Stimulated activated CD8-positive, alpha-beta memory T cell treated with anti-CD3 and anti-CD28 coated beads, Interleukin-12 subunit alpha, Interleukin-12 subunit beta, amount 100 ng/mL, for 1 hour (primary cell): Measurements from ENCODE around the gene MSRB3.
"Not testable (repeated sequence)": the region's sequence is repeated elsewhere in the genome, so short reads cannot be mapped to it uniquely, and the experiment has no call there.

Experiments
- DNase-seq: peaks from one replicate; pipeline ENCODE4 v3.0.0-alpha.2; 2020; ENCODE audit warnings: low read depth

The MSRB3 gene

DNA sequence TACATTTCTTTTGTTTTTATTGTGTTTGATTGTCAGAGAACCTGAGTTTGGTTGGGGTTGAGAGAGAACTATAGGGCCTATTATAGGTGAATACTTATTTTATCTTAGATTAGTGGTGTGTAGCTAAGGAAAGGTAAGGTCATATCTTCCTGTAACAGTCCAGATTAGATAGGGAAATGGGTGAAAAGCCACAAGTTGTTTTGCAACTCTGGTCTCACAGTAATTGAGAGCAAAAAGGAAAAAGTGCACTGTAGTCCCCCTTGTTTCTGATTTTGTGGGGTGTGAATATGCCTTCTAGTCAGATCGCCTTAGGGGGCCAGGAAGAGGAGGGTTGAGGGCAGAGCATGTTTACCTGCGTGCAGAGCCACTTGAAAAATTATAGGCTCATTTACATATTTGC is 8.9 kb downstream of the MSRB3 start:
- DNase-seq, result no peak

DNA sequence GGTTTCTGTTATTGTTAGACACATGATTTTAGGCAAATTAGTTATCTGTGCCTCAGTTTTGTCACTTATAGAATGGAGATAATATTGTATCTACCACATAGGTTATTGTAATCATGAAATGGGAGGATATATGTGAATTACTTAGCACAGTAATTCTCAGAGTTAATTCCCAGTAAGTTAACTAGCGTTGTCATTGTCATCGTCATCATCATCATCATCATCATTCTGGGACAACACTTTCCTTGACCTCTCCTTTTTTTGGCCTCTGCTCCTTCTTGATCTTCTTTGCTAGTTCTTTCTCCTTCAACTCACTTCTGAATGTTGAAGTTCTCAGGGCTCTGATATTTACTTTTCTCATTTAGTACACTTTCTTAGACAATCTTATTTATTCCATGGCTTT is 13.8 kb downstream of the MSRB3 start:
- DNase-seq, result no peak

DNA sequence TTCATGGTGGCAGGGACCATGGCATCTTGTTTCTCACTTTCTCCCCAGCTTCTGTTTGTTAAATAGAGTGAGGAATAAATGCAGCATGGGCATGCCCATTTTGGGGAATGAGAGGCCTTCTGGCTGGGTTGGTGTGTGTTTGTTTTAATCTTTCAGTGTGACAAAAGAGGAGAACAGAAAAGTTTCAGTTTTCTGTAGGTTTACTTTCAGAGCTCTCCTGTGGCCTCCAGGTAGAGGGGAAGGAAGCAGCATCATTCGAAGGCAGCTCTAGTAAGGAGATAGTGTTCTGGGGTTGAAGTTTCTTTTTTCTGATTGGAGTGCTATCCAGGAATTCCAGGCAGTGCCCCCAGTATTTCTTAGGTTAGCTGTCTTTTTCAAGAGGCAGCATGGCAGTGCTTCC is 15.3 kb downstream of the MSRB3 start:
- no peak for DNase-seq

DNA sequence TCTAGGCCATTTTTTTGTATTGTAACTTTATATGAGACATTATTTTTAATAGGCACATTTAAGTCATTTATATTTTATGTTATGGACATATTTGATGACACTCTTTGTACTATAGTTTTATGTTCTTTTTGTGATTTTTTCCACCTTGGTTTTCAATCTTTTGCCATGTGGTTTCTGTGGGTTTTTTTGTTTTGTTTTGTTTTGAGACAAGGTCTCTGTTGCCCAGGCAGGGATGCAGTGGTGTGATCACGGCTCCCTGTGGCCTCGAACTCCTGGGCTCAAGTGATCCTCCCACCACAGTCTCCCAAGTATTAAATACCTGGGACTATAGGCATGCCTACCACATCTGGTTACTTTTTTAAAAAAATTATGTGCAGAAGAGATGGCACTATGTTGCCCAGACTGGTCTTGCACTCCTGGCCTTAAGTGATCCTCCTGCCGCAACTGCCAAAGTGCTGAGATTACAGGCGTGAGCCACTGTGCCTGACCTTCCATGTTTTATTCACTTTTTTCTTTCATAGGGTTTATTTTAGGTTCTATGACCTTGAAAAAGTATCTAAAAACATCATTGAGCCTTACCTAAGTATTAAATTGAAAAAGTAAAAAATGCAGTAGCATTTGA is 16.3 kb downstream of the MSRB3 start:
- no peak for DNase-seq

DNA sequence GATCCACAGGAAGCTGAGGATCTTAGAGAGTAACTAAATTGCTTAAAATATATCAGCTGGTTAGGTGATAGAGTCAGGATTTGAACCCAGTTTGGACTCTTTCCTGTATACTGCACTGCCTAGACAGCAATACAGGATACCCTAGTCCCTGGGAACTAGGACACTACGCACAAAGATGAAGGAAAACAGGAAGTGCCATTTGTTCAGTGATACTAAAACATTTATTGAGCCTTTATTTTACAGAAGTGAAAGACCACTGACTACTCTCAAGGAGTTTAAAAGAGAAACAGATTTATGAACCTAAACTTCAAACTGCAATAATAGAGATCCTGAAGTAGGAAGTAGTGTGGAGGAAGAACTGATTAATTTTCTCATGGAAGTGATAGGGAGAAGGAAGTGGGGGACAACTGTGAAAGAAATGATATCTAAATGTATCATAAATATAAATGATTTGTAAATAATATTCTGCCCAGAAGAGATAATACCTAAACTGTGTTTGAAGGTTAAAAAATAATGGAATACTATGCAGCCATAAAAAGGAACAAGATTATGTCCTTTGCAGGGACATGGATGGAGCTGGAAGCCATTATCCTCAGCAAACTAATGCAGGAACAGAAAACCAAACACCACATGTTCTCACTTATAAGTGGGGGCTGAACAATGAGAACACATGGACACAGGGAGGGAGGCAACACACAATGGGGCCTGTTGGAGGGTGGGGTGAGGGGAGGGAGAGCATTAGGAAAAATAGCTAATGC is 18.2 kb downstream of the MSRB3 start:
- no peak for DNase-seq

DNA sequence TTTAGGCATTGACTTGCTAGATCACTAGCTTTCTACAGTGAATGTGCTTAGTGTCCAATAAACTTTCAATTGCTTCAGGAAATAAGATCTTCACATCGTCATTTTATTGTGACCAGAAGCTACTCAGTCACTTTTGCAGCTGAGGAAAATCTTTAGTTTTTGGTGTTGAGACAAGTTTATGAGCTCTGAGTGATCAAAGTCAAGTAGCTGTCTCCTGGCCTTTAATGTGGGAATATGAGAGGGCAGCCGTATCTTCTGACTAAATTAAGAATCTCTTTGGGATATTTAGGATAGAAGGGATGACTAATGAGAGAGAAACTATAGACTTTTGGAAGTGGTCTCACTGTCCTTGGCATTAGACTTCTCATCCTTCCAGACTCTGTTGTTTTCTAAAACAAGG is 21.6 kb downstream of the MSRB3 start:
- DNase-seq, result no peak

DNA sequence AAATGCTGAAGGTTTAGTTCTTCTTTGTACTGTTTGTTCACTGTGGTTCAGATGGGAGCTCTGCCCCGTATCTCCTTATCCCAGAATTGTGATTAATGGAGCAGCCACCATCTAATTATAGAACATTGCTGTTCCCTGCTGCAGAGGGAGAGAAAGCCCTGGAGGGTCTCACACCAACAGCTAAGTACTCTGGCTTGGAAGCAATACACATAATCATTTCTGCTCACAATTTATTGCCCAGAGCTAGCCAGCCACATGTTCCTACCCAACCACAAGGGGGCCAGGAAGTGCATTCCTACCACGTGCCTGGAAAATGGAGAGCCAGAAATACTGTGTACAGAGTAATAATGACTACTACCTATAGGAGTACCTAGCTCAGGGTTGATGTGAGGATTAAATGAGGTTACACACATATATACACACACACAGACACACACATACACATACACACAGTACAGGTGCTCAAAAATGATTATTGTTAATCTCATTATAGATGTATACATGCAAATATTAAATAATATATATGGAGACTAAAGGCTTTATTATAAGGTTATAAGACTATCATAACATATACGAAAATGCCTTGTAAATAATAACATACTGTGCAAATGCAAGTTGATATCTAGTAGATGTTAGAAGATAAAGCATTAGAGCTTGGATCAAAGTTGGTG is 22.3 kb downstream of the MSRB3 start:
- no peak for DNase-seq

DNA sequence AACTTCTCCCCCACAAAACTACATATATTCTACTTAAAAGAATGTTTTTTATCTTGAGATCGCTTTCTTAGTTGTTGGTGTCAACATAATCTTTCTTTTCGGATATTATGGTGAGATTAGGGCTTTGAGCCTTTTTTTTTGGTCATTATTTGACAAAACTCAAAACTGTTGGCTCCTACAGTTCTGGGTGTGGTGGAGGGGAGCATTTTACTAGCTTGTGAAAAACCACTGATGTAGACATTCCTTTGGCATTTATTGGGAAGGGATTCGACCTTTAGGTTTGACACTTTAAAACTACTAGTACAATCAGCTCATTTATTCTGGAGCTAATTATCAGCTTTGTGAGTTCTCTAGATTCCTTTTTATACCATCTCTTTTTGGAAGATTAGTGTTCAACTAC is 24.4 kb downstream of the MSRB3 start:
- DNase-seq, result no peak

DNA sequence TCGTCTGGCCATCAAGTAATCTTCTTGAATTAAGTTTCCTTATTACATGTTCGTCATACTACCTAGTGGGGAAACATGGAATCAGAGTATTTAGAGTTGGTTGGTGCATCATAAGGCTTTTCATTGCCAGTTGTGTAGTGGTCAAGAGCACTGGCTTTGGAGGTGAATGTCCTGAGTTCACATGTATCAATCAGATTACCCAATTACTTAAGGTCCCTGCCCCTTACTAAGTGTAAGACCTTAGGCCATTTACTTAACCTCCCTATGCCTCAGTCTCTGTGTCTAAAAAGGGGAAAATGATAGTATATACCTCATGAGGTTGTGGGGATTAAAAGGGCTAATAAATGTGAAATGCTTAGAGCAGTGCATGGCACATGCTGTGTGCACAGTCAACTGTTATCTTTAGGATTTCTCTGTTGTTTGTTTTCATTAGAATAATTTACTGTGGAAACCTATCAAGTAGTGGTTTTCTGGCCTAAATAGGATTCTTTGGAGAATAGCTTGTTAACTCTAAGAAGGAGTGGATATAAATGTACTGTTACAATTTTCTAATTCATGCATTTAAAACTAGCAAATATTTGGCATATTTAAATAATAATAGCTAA is 27.0 kb downstream of the MSRB3 start:
- DNase-seq, result no peak

DNA sequence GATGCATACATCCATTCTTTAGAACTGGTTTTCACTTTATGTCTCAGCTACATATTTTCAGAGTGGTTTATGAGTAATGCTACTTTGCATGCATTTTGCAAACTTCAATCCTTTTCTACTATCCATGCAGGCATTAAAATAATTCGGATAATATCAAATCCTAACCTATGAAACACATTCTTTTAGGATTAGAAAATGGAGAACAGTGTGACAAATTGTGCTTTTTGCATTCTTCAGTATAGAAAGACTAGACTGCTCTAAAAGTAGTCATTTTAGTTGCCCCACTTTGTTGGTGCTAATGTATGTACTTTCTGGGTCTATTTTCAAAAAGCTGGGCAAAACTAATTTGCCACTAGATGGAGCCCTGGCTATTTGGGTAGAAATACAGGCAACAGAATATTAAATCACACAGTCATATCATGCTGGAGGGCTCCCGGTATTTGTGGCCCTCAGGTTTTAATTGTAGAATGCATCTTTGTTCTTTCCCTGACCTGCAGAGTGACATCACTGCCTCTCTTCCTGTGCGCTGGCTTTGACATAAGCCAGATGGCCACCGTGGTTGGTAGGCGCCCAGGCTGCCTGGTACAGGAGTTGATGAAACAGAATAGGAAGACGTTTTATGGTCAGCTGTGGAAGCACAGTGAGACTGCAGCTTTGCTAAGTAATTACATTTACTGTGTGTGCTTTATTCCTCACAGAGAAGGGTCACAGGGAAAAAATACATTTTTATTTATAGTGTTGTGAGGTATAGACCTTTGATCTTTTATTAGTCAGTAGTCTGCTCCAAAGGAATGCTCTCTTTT is 28.1 kb downstream of the MSRB3 start:
- DNase-seq, result no peak

DNA sequence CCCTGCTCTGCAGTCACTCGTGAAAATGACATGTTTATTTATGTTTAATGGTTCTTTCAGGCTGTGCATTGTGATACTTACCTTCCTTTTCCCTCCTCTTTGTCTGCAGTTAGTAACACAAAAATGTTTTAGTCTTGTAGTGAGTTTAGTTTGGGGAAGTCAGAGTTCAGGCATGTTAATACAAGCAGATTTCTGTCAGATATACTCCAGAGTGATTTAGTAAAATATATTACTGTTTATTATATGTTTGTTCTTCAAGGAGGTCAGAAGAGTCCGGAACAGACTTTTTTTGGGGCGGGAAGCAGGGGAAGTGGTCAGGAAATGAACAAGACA is 28.7 kb downstream of the MSRB3 start:
- no peak for DNase-seq

DNA sequence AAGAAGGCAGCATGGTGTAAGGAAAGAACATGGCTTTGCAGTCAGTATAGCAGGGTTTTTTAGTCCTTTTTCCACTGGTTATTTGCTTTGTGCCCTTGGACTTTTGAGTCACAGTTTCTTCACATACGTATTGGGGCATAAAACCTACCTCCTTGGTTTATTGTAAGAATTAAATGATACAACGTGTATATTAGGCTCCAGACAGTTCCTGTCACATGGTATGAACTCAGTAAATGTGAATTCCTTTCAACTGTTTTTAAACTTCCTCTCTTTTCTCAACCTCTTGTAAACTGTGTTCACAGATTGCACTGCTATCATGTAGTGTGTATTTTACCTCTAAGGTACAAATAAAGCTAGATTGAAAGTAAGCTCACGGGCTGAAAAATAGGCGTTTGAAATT is 29.5 kb downstream of the MSRB3 start:
- DNase-seq, result no peak

DNA sequence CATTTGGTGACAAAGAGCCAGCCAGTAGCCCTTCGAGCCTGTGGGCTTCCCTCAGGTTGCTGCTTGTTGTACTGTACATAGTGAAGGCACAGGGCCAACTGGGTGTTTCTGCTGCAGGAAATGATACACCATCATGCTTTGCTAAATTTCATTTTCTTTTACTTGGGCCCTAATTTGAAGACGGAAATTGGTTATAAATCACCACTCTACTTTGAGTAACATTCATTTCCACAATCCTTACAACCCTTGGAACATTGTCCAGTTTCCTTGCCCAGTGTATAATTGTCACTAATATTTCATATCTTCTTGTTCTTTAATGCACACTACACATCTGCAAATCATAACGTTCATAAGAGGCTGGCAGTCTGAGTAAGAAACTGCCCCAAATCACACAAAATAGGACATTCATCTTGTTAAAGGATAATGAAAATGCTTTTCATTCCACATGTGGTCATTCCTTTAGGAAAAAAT is 30.2 kb downstream of the MSRB3 start:
- no peak for DNase-seq

DNA sequence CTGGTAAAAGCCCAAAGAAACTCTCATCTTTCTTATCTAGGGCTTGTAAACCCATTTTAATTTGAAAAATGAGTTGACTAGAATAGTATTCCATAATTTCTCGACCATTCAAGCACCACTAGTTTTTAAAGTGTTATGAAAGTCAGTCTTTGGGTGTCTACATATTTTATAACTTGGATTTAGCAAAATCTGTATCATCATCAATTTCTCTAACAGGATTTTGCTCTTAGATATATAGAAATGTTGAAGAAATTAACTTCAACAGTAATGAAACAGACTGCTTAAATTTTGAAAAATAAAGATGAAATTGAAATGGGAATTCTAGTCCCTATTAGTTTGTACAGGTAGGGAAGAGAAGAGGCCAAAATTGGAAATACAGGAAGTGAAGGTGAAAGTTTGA is 32.8 kb downstream of the MSRB3 start:
- DNase-seq, result no peak

DNA sequence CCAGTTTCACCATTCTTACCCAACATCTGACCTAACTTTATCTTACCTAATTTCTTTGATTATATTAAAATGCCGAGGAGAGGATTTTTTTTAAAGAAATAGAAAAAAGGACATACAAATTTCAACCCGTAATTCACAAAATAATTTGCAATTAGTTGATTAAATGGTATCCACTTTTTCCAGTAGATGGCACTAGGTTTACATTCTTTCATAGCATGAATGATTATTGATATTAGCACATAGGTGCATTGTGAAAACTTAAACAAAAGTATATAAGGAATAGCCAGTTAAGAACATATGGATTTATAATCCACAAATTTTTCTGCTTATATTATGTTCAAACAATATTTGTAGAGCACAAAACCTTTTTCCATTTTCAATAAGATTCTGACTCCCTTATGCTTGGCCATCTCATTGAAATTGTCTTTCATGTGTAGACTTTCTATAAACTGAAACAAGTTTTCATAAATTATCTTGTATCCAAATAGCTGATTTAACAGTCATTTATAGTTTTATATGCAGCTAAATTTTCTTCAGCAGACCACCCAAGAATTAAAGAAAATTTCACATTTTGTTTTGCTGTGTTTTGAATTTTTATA is 35.3 kb downstream of the MSRB3 start:
- no peak for DNase-seq

DNA sequence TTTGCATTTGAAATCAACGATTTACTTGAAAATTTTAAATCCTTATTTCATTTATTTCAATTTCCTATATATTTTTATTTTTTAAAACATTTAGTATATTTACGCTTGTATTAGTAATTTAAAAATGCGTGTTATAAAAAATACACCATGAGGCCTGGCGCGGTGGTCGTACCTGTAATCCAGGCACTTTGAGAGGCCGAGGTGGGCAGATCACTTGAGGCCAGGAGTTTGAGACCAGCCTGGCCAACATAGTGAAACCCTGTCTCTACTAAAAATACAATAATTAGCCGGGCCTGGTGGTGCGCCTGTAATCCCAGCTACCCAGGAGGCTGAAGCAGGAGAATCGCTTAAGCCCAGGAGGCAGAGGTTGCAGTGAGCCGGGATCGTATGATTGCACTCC is 36.8 kb downstream of the MSRB3 start:
- DNase-seq, result not testable (repeated sequence)

DNA sequence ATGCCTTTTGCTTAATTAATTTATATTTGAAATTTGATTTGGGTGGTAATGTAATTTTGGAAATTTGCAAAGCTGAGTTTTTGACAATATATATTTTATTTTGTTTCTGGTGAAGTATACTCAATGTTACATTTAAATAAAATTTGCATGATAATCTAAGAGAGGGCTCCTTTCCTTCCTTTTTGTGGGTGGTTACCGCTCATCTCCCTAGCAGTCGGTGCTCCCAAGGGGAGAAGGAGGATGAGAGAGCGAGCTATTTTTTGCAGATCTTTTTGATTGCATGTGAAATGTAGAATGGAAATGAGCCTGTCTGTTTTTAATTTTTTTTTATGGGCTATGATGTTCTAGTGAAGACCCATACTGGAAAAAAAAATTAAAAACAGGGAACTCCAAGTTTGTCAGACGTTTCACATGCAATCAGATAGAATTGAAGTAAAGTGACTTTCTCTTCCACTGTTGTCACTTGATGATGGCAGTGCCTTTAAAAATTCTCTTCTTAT is 39.8 kb downstream of the MSRB3 start:
- DNase-seq, result no peak

DNA sequence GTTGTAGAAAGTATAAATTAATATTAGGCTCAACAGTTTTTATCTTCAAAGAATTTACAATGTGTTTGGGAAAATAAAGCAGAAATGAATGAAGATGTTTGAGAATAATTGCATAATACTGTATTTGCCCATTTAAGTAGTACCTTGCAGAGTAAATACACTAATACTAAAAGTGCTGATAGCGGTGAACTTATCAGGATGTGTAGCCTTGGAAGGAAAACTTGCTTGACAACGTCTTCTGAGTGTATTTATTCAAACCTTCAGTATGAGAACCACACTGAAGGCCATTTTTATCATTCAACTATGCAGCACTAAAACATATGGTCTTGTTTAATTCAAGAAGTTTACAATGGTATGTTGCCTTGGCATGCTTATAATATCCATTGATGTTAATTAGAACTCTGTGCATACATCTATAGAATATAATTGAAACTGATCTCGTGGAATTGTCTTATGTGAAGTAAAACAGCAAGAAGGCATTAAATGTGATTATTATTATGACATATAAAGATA is 41.3 kb downstream of the MSRB3 start:
- no peak for DNase-seq

DNA sequence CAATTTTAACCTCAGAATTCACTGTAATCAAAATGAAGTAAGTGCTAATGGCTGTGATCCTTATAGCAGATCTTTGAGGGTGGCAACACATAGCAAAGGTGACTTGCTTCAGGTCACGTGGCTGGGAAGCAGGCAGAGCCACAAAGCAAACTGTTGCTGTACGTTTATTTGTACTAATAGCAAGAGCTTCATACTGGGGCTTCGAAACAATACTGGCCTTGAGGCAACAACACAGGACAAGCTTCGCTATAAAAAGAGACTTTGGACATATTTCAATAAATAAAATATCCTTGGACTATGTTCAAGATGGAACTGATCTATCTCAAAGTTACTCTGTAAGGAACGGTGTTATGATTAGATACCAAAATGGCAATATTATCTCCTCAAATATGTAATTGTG is 44.6 kb downstream of the MSRB3 start:
- DNase-seq, result no peak

DNA sequence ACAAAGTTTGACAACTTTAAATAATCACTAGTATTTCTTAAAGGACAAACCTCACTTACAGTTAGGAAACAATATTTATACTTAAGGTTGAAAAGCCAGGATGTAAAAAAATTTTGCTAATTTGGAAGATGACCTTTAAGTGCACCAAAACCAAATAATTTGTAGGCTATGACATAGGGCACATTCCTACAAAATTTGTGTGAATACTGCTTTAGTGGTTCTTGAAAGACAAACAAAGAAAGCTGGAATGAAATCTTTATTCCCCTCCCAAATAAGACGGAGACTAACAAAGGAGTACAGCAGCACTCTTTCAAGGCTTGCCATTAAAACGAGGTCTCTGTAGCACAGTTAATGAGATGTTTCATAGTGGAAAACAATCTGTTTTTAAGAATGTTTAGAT is 45.6 kb downstream of the MSRB3 start:
- DNase-seq, result no peak

DNA sequence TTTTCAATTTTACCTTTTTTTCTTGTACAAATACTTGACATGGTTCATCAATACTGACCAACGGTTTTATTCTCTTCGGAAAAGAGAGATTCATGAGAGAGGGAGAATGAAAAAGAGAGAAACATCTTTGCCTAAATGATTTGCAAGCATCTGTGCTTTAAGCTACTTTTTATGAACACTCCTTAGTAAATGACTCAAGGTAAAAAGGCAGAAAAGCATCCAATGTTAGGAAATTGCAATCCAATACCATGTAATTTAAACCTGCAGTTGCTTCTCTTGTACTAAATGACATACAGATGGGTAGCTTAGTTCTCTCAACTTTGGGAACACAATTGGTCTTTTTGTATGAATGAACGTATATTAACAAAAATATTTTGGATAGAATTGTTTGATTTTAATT is 46.1 kb downstream of the MSRB3 start:
- DNase-seq, result no peak
